Endothelial cell of umbilical vein (primary cell): ENCODE data around the gene RBM44. TPM values are rescaled to one million over a fixed set of nuclear protein-coding genes. Genes with fewer than 3 reads are reported as not detected.

Experiments
- BruUV-seq: library from RNA; stranded (reverse); fragments of 400-500 nt; replicated peaks from 2 replicates; lab custom pipeline; 2021; lab: Mats Ljungman, UMichigan
- CTCF ChIA-PET: fragments of 300-600, 350-600 bp; sonication (Branson Sonifier 250); formaldehyde crosslinking; loops from one replicate; lab custom pipeline; 2021; ENCODE audit warnings: antibody characterized with exemption, inconsistent platforms; lab: Charles Lee
- POLR2A ChIA-PET: fragments of 300-600, 350-600 bp; sonication (Branson Sonifier 250); formaldehyde crosslinking; loops from one replicate; lab custom pipeline; 2021; ENCODE audit warnings: antibody characterized with exemption, inconsistent platforms; lab: Charles Lee
- DNase-seq: peaks from one replicate; pipeline ENCODE4 v3.0.0-alpha.2; 2011; ENCODE audit warnings: low read depth, low spot score
- FAIRE-seq: peaks from 2 replicates; lab custom pipeline; 2011; peaks lifted over from hg19 to GRCh38; lab: Jason Lieb, UNC
- H2AFZ ChIP-seq: 2 replicates; pipeline ENCODE4 v1.6.0; 2012; ENCODE audit warnings: low read depth, low read length, control low read depth, inconsistent platforms
- H3K27ac ChIP-seq: 2 replicates; pipeline ENCODE4 v1.5.1; 2011; ENCODE audit warnings: low read depth, mild to moderate bottlenecking, control low read depth, low read length, moderate library complexity; ENCODE audit not compliant: insufficient read depth
- H3K27me3 ChIP-seq, 2 experiments: 2 replicates each; pipeline versions ENCODE4 v1.6.0 to v1.6.1; 2011; ENCODE audit warnings: low read length in 2 of 2, mixed read lengths in 1 of 2; ENCODE audit not compliant: control insufficient read depth in 2 of 2, insufficient read depth in 2 of 2
- H3K36me3 ChIP-seq, 2 experiments: 2 replicates in 1 of 2; 3 replicates in 1 of 2; pipeline ENCODE4 v1.5.1; 2011; ENCODE audit warnings: low read length in 2 of 2, mild to moderate bottlenecking in 1 of 2, moderate library complexity in 1 of 2; ENCODE audit not compliant: control insufficient read depth in 2 of 2, insufficient read depth in 2 of 2; ENCODE audit errors: extremely low read depth in 1 of 2
- H3K4me1 ChIP-seq: 3 replicates; pipeline ENCODE4 v1.5.1; 2011; ENCODE audit warnings: mild to moderate bottlenecking, low read length; ENCODE audit not compliant: control insufficient read depth, insufficient read depth; ENCODE audit errors: extremely low read depth
- H3K4me2 ChIP-seq: 2 replicates; pipeline ENCODE4 v1.6.1; 2011; ENCODE audit warnings: low read length, control low read depth, mixed read lengths; ENCODE audit not compliant: insufficient read depth
- H3K4me3 ChIP-seq, 3 experiments: fragments of 200-600 bp in 1 of 3; sonication (generic), shearing (Covaris generic) in 1 of 3; replicated peaks in 1 of 3; 2 replicates each; pipeline ENCODE4 v1.5.1; 2011 to 2016; ENCODE audit warnings: control low read depth in 3 of 3, low read length in 3 of 3, mild to moderate bottlenecking in 2 of 3, inconsistent platforms in 1 of 3, low read depth in 1 of 3, moderate library complexity in 1 of 3; ENCODE audit not compliant: insufficient read depth in 1 of 3
- H3K79me2 ChIP-seq: 2 replicates; pipeline ENCODE4 v1.6.0; 2012; ENCODE audit warnings: low read length, inconsistent platforms; ENCODE audit not compliant: control insufficient read depth, insufficient read depth
- H3K9ac ChIP-seq: replicated peaks from 2 replicates; pipeline ENCODE3; 2011; ENCODE audit warnings: low read length, control low read depth; ENCODE audit not compliant: insufficient read depth; ENCODE audit errors: extremely low read depth
- H3K9me1 ChIP-seq: replicated peaks from 3 replicates; pipeline ENCODE4 v1.6.0; 2011; ENCODE audit warnings: mild to moderate bottlenecking, low read length; ENCODE audit not compliant: control insufficient read depth, insufficient read depth; ENCODE audit errors: extremely low read depth
- H3K9me3 ChIP-seq: replicated peaks from 2 replicates; pipeline ENCODE4 v1.5.1; 2012; ENCODE audit warnings: low read length, inconsistent platforms; ENCODE audit not compliant: control insufficient read depth, insufficient read depth
- H4K20me1 ChIP-seq: replicated peaks from 2 replicates; pipeline ENCODE3; 2011; ENCODE audit warnings: mild to moderate bottlenecking, low read length; ENCODE audit not compliant: control insufficient read depth, insufficient read depth; ENCODE audit errors: extremely low read depth
- CTCF ChIP-seq, 2 donors: IDR thresholded peaks; 1 replicate in 1 of 2; 2 replicates in 1 of 2; pipeline ENCODE4 v1.5.1; 2011; ENCODE audit warnings: low read length in 2 of 2, mild to moderate bottlenecking in 2 of 2, moderate library complexity in 2 of 2, control low read depth in 1 of 2, inconsistent platforms in 1 of 2, low read depth in 1 of 2; ENCODE audit not compliant: insufficient read depth in 1 of 2; ENCODE audit errors: extremely low read depth in 1 of 2
- EZH2 ChIP-seq: IDR thresholded peaks from 2 replicates; pipeline ENCODE4 v1.6.1; 2012; ENCODE audit warnings: borderline replicate concordance, low read depth, mild to moderate bottlenecking, moderate library complexity, low read length, inconsistent platforms; ENCODE audit not compliant: severe bottlenecking
- FOS ChIP-seq: IDR thresholded peaks from 2 replicates; pipeline ENCODE4 v1.6.1; 2011; ENCODE audit warnings: mild to moderate bottlenecking, low read length, moderate library complexity, borderline replicate concordance; ENCODE audit not compliant: insufficient read depth
- GATA2 ChIP-seq: IDR thresholded peaks from 2 replicates; pipeline ENCODE4 v1.7.0; 2011; ENCODE audit warnings: low read depth, mild to moderate bottlenecking, moderate library complexity, mixed read lengths, low read length; ENCODE audit not compliant: insufficient read length, insufficient read depth
- JUN ChIP-seq: IDR thresholded peaks from 2 replicates; pipeline ENCODE4 v1.6.1; 2011; ENCODE audit warnings: borderline replicate concordance, low read depth; ENCODE audit not compliant: insufficient read length, insufficient read depth
- MAX ChIP-seq: IDR thresholded peaks from 2 replicates; pipeline ENCODE4 v1.6.1; 2011; ENCODE audit not compliant: insufficient read depth, insufficient read length
- MYC ChIP-seq: IDR thresholded peaks from one replicate; pipeline ENCODE4 v1.6.1; 2011; ENCODE audit warnings: mild to moderate bottlenecking, low read depth, low read length
- POLR2A ChIP-seq: IDR thresholded peaks from 2 replicates; pipeline ENCODE4 v1.6.1; 2012; ENCODE audit warnings: low read depth, mild to moderate bottlenecking, control low read depth, low read length
- POLR2AphosphoS5 ChIP-seq: IDR thresholded peaks from 2 replicates; pipeline ENCODE4 v1.6.1; 2012; ENCODE audit warnings: low read depth, mild to moderate bottlenecking, control low read depth, low read length, moderate library complexity; ENCODE audit not compliant: insufficient read depth
- dilution Hi-C: fragments of 300-500 bp; cut with MboI; formaldehyde crosslinking; loops from one replicate; pipeline ENCODE4 v1.15.0; 2019; ENCODE audit warnings: low sequenced_read_pairs; ENCODE audit not compliant: extremely low pct_ligation_motif_present
- intact Hi-C: fragments of 100-400 bp; cut with micrococcal nuclease; formaldehyde crosslinking; loops from one replicate; pipeline ENCODE4 v1.10.0; 2022
- polyA plus RNA-seq, 4 experiments: library from polyadenylated mRNA; depleted of rRNA in 3 of 4; stranded (reverse) in 3 of 4; unstranded in 1 of 4; fragments of >200 nt; gene quantifications; 2 replicates each; pipeline versions ENCODE4 v1.2.1 to v1.2.3, GENCODE V29; 2011 to 2012; ENCODE audit warnings: missing spikeins in 1 of 4
- total RNA-seq: library from RNA; stranded (reverse); gene quantifications from 2 replicates; pipeline ENCODE4 v1.2.3, GENCODE V29; 2021

The RBM44 gene
- total and polyA plus RNA-seq, 2 donors (not counting 3 experiments of a cell fraction or from before 2014, with no cell fraction given): 0.14 to 0.53 TPM

GRCh38 chr2:237854295-237854694, 55.7 kb downstream of the RBM44 start:
- dilution Hi-C loops (no loop called here), intact Hi-C loops (no loop called here)
- FAIRE-seq: no peak
- TF ChIP-seq EZH2: no peak
- no peak for TF ChIP-seq CTCF (IDR thresholded peaks at IDR 0.05; ENCODE audit: extremely low read depth in 1 of 2, insufficient read depth in 1 of 2, low read depth in 1 of 2, low read length in 2 of 2)
- no peak for TF ChIP-seq GATA2
- TF ChIP-seq POLR2A: no peak
- no peak for TF ChIP-seq POLR2AphosphoS5
- no peak for TF ChIP-seq JUN
- no peak for TF ChIP-seq FOS
- TF ChIP-seq MYC: no peak
- no peak for TF ChIP-seq MAX
- Histone ChIP-seq H3K79me2 (no peaks in the 10 kb centered on the region), H3K27ac (no peak overlapping the region), H3K4me3 (no peak overlapping the region), H3K9me1 (no peaks in the 10 kb centered on the region), H3K4me1 (no peaks in the 10 kb centered on the region), H4K20me1 (no peaks in the 10 kb centered on the region), H3K36me3 (no peaks in the 10 kb centered on the region), H2AFZ (no peak overlapping the region), H3K9me3 (no peaks in the 10 kb centered on the region), H3K9ac (no peak overlapping the region), H3K4me2 (no peak overlapping the region), H3K27me3 (peaks cover 21 to 22% of the 10 kb centered on the region in 2 experiments)
- DNase-seq: no peak
- no TSS peak for BruUV-seq
- ChIA-PET CTCF (interaction anchor here (0.7 to 2.0 kb wide), 3 partner anchors 28 to 436 kb away, joined by 3 to 9 read pairs (median 3); no protein-coding TSS in a partner anchor), POLR2A (no interaction called here)
